Measurements from ENCODE around the gene PLXNA1.

Gene PLXNA1

DNA sequence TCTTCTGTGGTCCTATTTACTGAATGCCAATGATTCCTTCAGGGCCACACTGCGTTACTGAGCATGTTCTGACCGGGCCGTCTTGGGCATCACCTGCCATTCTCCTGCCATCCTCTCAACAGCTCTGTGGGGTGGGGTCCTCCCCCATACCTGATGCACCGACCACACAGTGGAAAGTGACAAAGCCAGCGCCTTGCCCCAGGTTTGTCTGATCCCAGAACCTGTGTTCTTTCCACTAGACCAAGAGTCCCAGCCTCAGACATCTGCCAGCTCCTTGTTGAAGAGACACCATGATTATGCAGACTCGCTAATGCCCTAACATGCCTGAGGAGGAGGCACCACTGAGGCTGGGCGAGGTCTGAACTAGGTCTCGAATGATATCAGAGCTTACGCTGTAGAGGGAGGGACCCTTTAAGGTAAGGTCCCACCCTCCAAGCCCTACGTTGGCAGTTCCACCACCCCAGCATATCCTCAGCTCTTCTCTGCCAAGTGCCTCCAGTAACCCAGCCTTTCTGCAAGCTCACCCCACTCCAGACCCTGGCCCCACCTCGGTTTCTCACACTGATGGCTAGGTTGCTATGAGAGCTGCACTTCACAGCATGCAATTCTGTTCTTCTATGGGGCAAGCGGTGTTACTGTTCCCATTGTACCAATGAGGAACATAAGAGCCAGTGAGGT lies 29.8 kb upstream of the PLXNA1 start:
- H3K27ac ChIP-seq, result no peak overlapping the region
- TF ChIP-seq CTCF (IDR thresholded peaks at IDR 0.05), result no peak
- TF ChIP-seq ZFX (IDR thresholded peaks at IDR 0.05; ENCODE audit: borderline replicate concordance), result no peak

- TF ChIP-seq ZFX (IDR thresholded peaks at IDR 0.05; ENCODE audit: borderline replicate concordance) (no peak), CTCF (IDR thresholded peaks at IDR 0.05) (no peak)
- no peak overlapping the region for H3K27ac ChIP-seq
These were observed 28.6 kb upstream of the PLXNA1 start for GRCh38 chr3:126954141-126954842.

DNA sequence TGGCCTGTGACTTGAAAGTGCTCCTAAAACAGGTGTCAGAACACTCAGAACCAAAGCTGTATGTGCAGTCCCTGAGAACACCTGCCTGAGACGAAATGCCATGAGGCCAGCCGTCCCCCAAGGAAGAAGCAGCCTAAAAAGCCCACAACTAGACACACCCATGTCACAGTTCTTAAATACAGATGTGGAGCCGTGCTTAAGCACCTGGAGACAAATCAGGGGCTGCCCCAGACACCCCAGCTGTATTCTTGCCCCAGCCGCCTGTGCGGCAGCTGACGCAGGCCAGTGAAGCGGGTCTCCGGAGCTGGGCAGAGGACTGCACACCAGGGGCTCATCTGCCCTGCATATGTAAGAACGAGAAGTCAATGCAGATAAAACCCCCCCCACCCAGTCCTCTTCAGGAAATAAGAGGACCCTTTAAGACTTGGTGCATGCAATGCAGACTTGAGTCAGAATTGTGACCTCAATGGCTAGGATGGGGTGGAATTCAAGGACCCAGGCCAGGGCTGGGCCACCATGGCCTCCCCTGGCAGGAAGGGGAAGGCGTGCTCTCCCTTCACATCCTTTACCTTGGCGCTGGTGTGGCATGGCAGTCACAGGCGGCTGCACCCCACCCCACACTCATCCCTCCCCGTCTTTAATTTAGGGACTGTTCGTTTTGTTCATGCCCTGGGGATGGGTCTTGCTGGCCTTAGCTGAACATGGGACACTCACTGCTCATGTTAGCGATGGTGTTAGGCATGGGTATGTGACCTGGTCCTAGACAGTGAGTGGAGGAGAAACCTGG lies 27.7 kb upstream of the PLXNA1 start:
- TF ChIP-seq CTCF (IDR thresholded peaks at IDR 0.05) (no peak), ZFX (IDR thresholded peaks at IDR 0.05; ENCODE audit: borderline replicate concordance) (no peak)
- H3K27ac ChIP-seq, result no peak overlapping the region

DNA sequence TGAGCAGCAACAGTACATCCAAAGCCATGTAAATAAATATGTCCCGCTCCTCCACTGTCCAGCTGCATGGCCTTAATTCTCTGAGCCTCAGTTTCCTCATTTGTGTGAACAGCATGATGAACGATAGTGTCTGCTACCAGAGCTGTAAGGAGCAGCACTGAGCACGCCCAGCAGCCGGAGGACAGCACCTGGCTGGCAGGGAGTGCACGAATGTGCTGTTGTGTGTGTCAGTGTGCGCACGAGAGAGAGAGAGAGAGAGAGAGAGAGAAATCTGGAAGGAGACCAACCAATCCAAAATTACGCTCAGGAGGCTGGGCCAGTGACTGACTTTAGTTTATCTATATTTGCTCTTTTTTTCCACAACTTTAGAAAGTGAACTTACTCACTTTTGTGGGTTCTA lies 26.6 kb upstream of the PLXNA1 start:
- TF ChIP-seq ZFX (IDR thresholded peaks at IDR 0.05; ENCODE audit: borderline replicate concordance) (no peak), CTCF (IDR thresholded peaks at IDR 0.05) (no peak)
- H3K27ac ChIP-seq, result no peak overlapping the region

GRCh38 chr3:126956866-126957650 lies 25.9 kb upstream of the PLXNA1 start:
- H3K27ac ChIP-seq, result no peak overlapping the region
- TF ChIP-seq CTCF (IDR thresholded peaks at IDR 0.05) (no peak), ZFX (IDR thresholded peaks at IDR 0.05; ENCODE audit: borderline replicate concordance) (no peak)

DNA sequence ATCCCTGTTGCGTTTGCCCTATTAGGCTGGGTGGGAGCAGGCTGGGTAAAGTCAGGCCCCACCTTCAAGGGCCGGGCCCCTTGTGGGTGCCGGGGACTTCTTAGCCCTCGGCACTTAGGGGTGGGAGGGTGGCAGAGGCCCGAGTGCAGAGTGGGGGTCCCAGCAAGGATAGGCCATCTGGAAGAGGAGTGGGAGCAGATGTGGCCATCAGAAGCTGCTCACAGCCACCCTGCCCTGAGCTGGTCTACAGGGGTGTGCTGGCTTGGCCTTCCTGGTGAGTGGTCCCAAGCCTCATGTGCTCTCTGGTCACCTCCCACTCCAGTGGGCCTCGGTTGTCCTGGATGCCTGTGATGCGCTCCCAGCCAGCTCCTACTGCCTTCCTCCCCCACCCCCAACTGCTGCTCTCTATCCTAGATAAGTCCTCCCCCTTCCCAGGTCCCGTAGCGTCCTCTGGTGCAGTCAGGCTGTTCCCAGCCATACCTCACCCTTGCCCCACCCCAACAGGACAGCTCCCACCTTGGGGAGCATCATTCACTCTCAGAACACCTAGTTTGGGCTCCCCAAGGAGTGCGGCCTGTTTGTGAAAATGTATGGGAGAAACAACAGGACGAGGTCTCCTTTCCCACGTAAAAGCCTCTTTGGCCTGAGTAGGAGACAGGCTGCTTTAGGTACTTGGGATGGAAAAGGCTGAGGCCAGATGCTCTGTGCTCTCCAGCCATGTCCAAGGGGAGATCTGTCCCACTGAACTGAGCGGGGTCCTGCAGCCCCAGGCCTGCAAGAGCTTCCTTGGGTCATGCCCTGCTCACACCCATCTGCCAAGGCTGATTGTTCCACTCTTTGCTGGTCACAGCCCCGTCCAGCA lies 24.9 kb upstream of the PLXNA1 start:
- no peak overlapping the region for H3K27ac ChIP-seq
- TF ChIP-seq ZFX (IDR thresholded peaks at IDR 0.05; ENCODE audit: borderline replicate concordance) (no peak), CTCF (IDR thresholded peaks at IDR 0.05) (no peak)

Measured in 22Rv1 (cell line).